Muscle of leg (tissue), 11 donors: ENCODE measurements around the gene SHC4. TPM values are rescaled to one million over a fixed set of nuclear protein-coding genes. Genes with fewer than 3 reads are reported as not detected.
A peak's percentile ranks its signal among the peaks of the same experiment; 100 is the strongest.
"Not testable (repeated sequence)": the region's sequence is repeated elsewhere in the genome, so short reads cannot be mapped to it uniquely, and the experiment has no call there.

Experiments
- DNase-seq: peaks from one replicate; pipeline ENCODE4 v3.0.0; 2013
- H3K27ac ChIP-seq: one replicate; pipeline ENCODE4 v1.5.1; 2013; ENCODE audit warnings: mild to moderate bottlenecking, low read length, control low read depth
- H3K27me3 ChIP-seq: one replicate; pipeline ENCODE4 v1.6.1; 2013; ENCODE audit warnings: low read length; ENCODE audit not compliant: control insufficient read depth, insufficient read depth
- H3K36me3 ChIP-seq: one replicate; pipeline ENCODE4 v1.6.1; 2013; ENCODE audit warnings: low read length; ENCODE audit not compliant: control insufficient read depth, insufficient read depth
- H3K4me1 ChIP-seq: one replicate; pipeline ENCODE4 v1.6.1; 2013; ENCODE audit warnings: low read length; ENCODE audit not compliant: control insufficient read depth, insufficient read depth
- H3K4me3 ChIP-seq: one replicate; pipeline ENCODE4 v1.5.1; 2013; ENCODE audit warnings: low read length, control low read depth
- H3K9me3 ChIP-seq: replicated peaks from 2 replicates; pipeline ENCODE4 v1.6.1; 2013; ENCODE audit warnings: low read depth, low read length; ENCODE audit not compliant: control insufficient read depth
- WGBS: methylation state at CpG from one replicate; pipeline ENCODE4 v1.1.5; 2013; ENCODE audit warnings: missing lambda C conversion rate; ENCODE audit not compliant: insufficient coverage; 5-methylcytosine and 5-hydroxymethylcytosine counted together
- polyA plus RNA-seq, 8 donors: library from polyadenylated mRNA; unstranded; fragments of 120-200 nt; gene quantifications; one replicate each; pipeline versions ENCODE4 v1.2.1 to v1.2.3, GENCODE V29; 2013; ENCODE audit warnings: inconsistent platforms in 1 of 8, low replicate concordance in 1 of 8; ENCODE audit not compliant: insufficient read length in 8 of 8, insufficient read depth in 1 of 8
- total RNA-seq: library from RNA; stranded (reverse); fragments of 120-200 nt; gene quantifications from one replicate; pipeline ENCODE4 v1.2.4, GENCODE V29; 2013

The SHC4 gene
- total and polyA plus RNA-seq, 9 donors: 1.3 to 3.0 (median 2.0) TPM

DNA sequence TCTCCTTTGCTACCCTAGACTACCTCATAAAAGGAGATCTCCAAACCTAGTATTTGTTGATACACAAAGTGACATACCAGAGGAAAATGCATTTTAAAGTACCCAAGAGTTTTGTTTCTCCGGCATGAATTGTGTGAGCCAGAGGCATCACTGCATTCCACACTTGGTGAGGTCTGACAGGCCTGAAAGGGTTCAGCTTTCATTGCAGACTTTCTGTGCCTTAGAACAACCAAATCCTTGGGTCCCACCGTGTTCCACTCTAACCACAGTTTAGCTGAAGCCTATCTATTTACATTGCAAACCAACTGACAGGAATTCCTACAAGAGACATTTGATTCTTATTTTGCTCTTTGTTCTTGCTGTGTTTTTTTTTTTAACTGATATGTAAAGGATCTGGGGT is 106.8 kb downstream of the SHC4 start:
- no peaks in the 10 kb centered on the region for H3K9me3 ChIP-seq
- H3K4me1 ChIP-seq: no peaks in the 10 kb centered on the region
- 50% methylated on average over 1 of the region's 2 CpGs for WGBS
- H3K36me3 ChIP-seq: no peaks in the 10 kb centered on the region
- DNase-seq: no peak
- no peak overlapping the region for H3K27ac ChIP-seq
- H3K27me3 ChIP-seq: no peaks in the 10 kb centered on the region
- H3K4me3 ChIP-seq: no peak overlapping the region

DNA sequence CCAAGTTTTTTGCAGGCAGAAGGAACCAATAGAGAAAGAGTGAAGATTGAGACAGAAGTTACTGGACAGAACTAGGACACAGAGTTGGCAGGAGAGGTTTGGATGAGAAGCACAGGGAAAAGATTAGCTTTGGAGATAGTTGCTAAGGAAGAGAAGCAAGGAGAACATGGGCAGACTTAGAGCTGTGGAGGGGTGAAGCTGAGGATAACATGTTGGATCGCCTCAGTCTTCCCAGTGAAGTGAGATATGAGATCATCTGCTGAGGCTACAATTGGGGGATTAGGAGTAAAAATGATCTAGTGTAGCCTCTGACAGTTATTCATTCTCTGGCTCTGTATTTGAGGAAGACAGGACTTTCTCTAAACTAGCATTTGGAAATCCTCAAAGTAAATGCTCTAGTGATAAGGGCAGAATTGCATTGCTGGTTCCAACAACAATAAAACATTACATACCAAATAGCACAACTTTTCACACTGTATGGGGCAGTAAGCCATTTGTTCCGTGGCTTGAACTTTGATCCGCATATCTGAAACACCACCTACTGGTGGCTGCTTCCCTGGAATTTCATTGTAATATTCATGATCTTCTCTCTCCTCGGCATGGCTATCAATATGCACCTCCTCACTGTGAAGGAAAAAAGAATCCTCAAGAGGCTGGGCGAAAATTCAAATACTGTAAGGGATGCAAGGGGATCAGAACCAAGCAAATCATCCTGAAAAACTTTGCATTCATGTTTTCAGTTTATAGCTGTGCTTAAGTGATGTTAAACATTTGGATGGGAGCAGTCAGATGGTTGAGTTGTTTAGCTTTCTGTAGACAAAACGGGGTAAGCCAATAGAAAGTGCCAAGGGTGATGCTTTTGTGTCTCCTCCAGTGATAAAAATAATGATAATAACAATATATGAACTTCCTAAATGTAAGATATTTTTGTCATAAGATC is 107.9 kb downstream of the SHC4 start:
- peak overlapping the region; percentile 22 for H3K27ac ChIP-seq
- H3K9me3 ChIP-seq: no peaks in the 10 kb centered on the region
- H3K27me3 ChIP-seq: no peaks in the 10 kb centered on the region
- H3K36me3 ChIP-seq: no peaks in the 10 kb centered on the region
- H3K4me1 ChIP-seq: no peaks in the 10 kb centered on the region
- 8% methylated on average over 3 of the region's 6 CpGs for WGBS
- H3K4me3 ChIP-seq: no peak overlapping the region
- peak; percentile 84 for DNase-seq

DNA sequence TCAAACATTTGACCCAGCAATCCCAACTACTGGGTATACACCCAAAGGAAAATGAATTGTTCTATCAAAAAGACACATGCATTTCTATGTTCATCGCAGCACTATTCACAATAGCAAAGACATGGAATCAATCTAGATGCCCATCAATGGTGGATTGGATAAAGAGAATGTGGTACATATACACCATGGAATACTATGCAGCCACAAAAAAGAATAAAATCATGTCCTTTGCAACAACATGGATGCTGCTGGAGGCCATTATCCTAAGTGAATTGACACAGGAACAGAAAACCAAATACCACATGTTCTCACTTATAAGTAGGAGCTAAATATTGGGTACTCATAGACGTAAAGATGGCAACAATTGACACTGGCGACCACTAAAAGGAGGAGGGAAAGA is 109.3 kb downstream of the SHC4 start:
- not testable (repeated sequence) for DNase-seq, H3K4me3 ChIP-seq, H3K36me3 ChIP-seq, H3K9me3 ChIP-seq, H3K4me1 ChIP-seq, H3K27ac ChIP-seq, H3K27me3 ChIP-seq
- WGBS: no CpG with 5 or more reads among the region's 3 CpGs

DNA sequence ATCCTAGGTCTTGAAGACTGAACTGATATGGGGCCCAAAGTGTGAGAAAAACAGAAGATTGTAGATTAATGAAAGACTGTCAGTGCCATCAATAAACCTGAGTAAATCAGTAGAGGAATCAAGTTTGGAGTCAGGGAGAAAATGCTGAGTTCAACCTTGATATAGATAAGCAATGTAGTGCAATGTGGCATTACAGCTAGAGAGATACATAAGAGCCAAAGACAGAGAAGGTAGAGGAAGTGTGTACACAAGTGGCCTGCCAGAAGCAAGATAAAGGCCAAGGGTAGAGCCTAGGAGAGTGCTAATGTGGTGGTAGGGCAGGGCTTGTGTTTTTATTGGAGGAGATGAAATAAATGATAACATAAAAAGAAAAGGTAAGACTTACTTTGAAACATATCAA is 111.8 kb downstream of the SHC4 start:
- Histone ChIP-seq H3K4me3 (no peak overlapping the region), H3K27me3 (no peaks in the 10 kb centered on the region), H3K36me3 (no peaks in the 10 kb centered on the region), H3K9me3 (no peaks in the 10 kb centered on the region), H3K27ac (no peak overlapping the region), H3K4me1 (no peaks in the 10 kb centered on the region)
- DNase-seq: no peak

DNA sequence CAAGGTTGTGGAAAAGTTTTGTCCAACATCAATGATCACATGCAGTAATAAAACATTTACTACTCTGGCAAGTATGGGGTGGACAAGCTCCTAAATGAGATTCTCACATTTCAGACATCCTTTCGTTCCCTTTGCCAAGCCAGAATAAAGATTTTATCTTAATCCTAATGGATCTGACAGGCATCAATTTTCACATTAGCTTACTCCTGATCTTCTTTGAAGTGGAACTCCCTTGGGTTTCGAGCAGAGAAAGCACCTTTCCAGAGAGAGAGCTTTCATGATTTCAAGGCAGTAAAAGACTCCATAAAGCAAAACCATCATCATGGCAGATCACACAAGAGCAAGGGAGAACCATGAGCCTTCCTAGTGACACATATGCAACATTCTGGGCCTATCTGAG is 113.1 kb downstream of the SHC4 start:
- no peak overlapping the region for H3K4me3 ChIP-seq
- H3K36me3 ChIP-seq: no peaks in the 10 kb centered on the region
- 59% methylated on average over 2 of the region's 2 CpGs for WGBS
- no peak for DNase-seq
- no peaks in the 10 kb centered on the region for H3K4me1 ChIP-seq
- no peaks in the 10 kb centered on the region for H3K9me3 ChIP-seq
- no peaks in the 10 kb centered on the region for H3K27me3 ChIP-seq
- no peak overlapping the region for H3K27ac ChIP-seq

DNA sequence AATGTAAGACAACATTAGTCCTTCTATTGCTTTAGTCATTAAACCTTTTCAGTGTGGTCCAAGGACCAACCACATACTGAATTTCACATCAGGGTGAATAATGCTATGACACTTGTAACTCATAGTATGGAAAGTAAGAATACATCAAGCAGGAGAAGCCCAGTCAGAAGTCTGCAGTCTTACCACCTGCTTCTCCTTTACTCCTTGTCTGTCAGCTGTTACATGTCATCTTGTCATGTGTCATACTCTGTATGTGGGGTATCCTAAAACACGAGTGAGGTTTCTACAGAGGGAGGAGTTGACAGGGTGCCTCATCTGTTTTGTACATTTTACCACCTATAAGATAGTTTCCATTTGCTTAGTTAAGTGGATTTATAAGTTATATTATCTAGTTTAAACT is 118.6 kb downstream of the SHC4 start:
- Histone ChIP-seq H3K27me3 (no peaks in the 10 kb centered on the region), H3K4me3 (no peak overlapping the region), H3K27ac (no peak overlapping the region), H3K36me3 (no peaks in the 10 kb centered on the region), H3K9me3 (no peaks in the 10 kb centered on the region), H3K4me1 (no peaks in the 10 kb centered on the region)
- no CpG with 5 or more reads among the region's 1 CpG for WGBS
- no peak for DNase-seq

DNA sequence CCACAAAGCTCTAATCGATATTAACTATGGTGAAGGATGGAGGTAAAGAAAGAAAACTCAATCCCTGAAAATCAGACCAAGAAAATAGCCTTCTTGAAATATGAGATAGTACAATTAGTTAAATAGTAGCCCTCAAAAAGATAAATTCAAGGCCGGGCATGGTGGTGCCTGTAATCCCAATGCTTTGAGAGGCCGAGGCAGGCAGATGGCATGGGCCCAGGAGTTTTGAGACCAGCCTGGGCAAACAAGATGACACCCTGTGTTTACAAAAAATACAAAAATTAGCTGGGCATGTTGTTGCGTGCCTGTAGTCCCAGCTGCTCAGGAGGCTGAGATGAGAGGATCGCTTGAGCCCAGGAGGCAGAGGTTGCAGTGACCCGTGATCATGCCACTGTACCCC is 121.2 kb downstream of the SHC4 start:
- H3K36me3 ChIP-seq: no peaks in the 10 kb centered on the region

DNA sequence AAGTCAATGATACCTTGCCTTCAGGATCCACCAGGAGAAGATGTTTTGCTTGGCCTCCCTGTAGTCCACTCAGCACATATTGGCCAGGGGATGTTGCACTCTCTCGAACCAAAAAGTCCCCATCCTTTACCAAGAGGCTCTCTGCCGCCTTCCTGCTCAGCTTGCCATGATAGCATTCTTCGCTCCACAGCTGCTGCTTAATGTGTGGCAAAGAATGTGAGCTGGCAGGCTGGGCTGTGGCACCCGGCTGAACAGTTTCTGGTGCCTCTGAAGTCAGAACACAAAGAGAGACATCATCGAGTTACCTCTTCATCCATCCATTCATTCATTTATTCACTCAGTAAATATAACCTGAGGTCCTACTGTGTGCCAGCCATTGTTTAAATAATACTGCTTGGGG is 129.0 kb downstream of the SHC4 start:
- Histone ChIP-seq H3K4me3 (no peak overlapping the region), H3K27ac (no peak overlapping the region), H3K36me3 (no peaks in the 10 kb centered on the region), H3K27me3 (no peaks in the 10 kb centered on the region), H3K9me3 (peaks cover 7% of the 10 kb centered on the region), H3K4me1 (no peaks in the 10 kb centered on the region)
- 100% methylated on average over 2 of the region's 5 CpGs for WGBS
- DNase-seq: peak; percentile 28

More for the DNA sequence above, 121.2 kb downstream of the SHC4 start:
- no peak overlapping the region for H3K4me3 ChIP-seq
- DNase-seq: no peak
- no peaks in the 10 kb centered on the region for H3K9me3 ChIP-seq
- no peaks in the 10 kb centered on the region for H3K27me3 ChIP-seq
- H3K4me1 ChIP-seq: no peaks in the 10 kb centered on the region
- no peak overlapping the region for H3K27ac ChIP-seq
- WGBS: 93% methylated on average over 5 of the region's 6 CpGs

DNA sequence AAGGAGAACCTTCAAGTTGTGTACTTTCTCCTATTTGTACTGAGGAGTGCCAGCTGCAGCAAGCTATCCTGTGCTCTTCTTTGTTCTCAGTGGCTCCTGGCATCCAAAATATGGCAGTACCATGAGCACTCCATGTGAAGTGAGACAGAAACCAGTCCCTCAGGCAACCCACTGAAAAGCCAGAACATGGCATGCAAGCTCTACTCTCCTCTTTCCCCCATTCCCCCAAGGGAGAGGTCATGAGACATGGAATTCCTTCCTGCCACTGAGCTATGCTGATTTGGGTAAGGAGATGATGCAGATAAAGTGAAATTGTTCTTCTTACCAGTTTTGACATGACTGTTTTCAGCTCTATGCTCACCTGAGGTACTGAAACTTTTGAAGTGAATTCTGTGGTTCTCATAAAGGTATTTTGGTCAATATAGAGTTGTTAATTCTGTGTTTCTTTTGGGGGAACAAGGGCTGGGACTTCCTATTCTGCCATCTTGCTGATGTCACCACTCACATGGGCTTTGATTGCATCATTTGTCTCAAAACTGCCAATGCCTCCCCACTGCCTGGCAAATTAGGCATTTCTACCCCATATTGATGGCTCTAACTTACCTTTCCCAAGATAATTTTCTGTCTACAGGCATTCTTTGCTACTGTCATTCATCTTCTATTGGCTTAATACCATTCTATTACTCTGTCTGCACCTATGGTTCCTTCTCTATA is 130.0 kb downstream of the SHC4 start:
- no peak for DNase-seq
- H3K36me3 ChIP-seq: no peaks in the 10 kb centered on the region
- no peaks in the 10 kb centered on the region for H3K27me3 ChIP-seq
- H3K4me1 ChIP-seq: no peaks in the 10 kb centered on the region
- H3K27ac ChIP-seq: no peak overlapping the region
- peaks cover 7% of the 10 kb centered on the region for H3K9me3 ChIP-seq
- H3K4me3 ChIP-seq: no peak overlapping the region

DNA sequence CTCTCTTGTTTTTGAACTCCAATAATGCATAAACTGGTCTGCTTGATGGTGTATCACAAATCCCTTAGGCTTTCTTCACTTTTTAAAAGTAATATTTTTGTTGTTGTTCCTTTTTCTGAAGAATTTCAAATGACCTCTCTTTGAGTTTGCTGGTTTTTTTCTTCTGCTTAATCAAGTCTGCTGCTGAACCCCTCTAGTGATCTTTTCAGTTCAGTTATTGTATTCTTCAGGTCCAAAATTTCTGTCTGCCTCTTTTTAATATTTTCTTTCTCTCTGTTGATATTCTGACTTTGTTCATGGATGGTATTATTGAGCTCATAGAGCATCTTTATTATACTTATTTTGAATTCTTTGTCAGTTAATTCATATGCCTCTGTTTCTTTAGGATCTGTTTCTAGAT is 131.1 kb downstream of the SHC4 start:
- Histone ChIP-seq H3K27ac (no peak overlapping the region), H3K4me3 (no peak overlapping the region), H3K36me3 (no peaks in the 10 kb centered on the region), H3K4me1 (no peaks in the 10 kb centered on the region), H3K9me3 (peaks cover 7% of the 10 kb centered on the region), H3K27me3 (no peaks in the 10 kb centered on the region)
- DNase-seq: no peak
